ENCODE data around the gene CSF3. TPM values are rescaled to one million over a fixed set of nuclear protein-coding genes. Genes with fewer than 3 reads are reported as not detected.

The CSF3 gene
- total and polyA plus RNA-seq, 2 of the 13 experiments (the other 11 are each of a cell fraction or from before 2014, with no cell fraction given) = 0.09 TPM; not detected in 1

GRCh38 chr17:40063187-40063771 is 48.0 kb downstream of the CSF3 start (continued):
- TF ChIP-seq POGK (CRISPR knock-in tag; conservative IDR thresholded peaks at IDR 0.05) = no peak
- TF ChIP-seq ZNF24 (IDR thresholded peaks at IDR 0.05) = no peak
- peak; percentile 64; the same call in 1 of the 2 replicates for TF ChIP-seq ZMAT3 (CRISPR knock-in tag; conservative IDR thresholded peaks at IDR 0.05)
- TF ChIP-seq KLF9 (CRISPR knock-in tag; IDR thresholded peaks at IDR 0.05; ENCODE audit: low read depth) = no peak
- TF ChIP-seq SP2 (CRISPR knock-in tag; IDR thresholded peaks at IDR 0.05) = no peak
- TF ChIP-seq CC2D1A (CRISPR knock-in tag; IDR thresholded peaks at IDR 0.05) = no peak
- TF ChIP-seq ZNF775 (CRISPR knock-in tag; IDR thresholded peaks at IDR 0.05; ENCODE audit: borderline replicate concordance) = no peak
- no peak for TF ChIP-seq ZBTB4 (CRISPR knock-in tag; IDR thresholded peaks at IDR 0.05; ENCODE audit: borderline replicate concordance)
- TF ChIP-seq ISL2 (CRISPR knock-in tag; IDR thresholded peaks at IDR 0.05) = 0 out of 2 replicates have a peak, but pooled peaks have one; percentile 21
- TF ChIP-seq MXD4 (CRISPR knock-in tag; IDR thresholded peaks at IDR 0.05) = no peak
- peak; percentile 65; the same call in 1 of the 2 replicates for TF ChIP-seq ZNF274 (CRISPR knock-in tag; IDR thresholded peaks at IDR 0.05)
- TF ChIP-seq RBFOX2 (IDR thresholded peaks at IDR 0.05; ENCODE audit: low read depth, low read length) = peak; percentile 77
- no peak for TF ChIP-seq KAT7 (CRISPR knock-in tag; IDR thresholded peaks at IDR 0.05; ENCODE audit: borderline replicate concordance)
- no peak for TF ChIP-seq ZNF552 (CRISPR knock-in tag; IDR thresholded peaks at IDR 0.05; ENCODE audit: borderline replicate concordance)
- TF ChIP-seq SOX5 (CRISPR knock-in tag; IDR thresholded peaks at IDR 0.05; ENCODE audit: borderline replicate concordance) = no peak
- no peak for TF ChIP-seq TOE1 (CRISPR knock-in tag; IDR thresholded peaks at IDR 0.05)
- TF ChIP-seq FUBP1 (CRISPR knock-in tag; IDR thresholded peaks at IDR 0.05; ENCODE audit: borderline replicate concordance) = no peak
- 0 out of 2 replicates have a peak, but pooled peaks have one; percentile 21 for TF ChIP-seq ZNF816 (CRISPR knock-in tag; IDR thresholded peaks at IDR 0.05; ENCODE audit: borderline replicate concordance)
- TF ChIP-seq DMTF1 (CRISPR knock-in tag; IDR thresholded peaks at IDR 0.05) = no peak
- TF ChIP-seq TEAD2 (CRISPR knock-in tag; IDR thresholded peaks at IDR 0.05) = no peak
- peak; percentile 42; the same call in 1 of the 2 replicates for TF ChIP-seq THAP11 (CRISPR knock-in tag; IDR thresholded peaks at IDR 0.05)

All from HepG2 (cell line).